Activated naive CD8-positive, alpha-beta T cell (primary cell): Measurements from ENCODE around the gene CD19.
"Not testable (repeated sequence)": the region's sequence is repeated elsewhere in the genome, so short reads cannot be mapped to it uniquely, and the experiment has no call there.

ENCODE experiments used
- H3K27ac Mint-ChIP-seq: one replicate; pipeline ENCODE4 v1.8.0; 2021; ENCODE audit warnings: mixed read lengths
- H3K27me3 Mint-ChIP-seq: one replicate; pipeline ENCODE4 v1.8.0; 2021; ENCODE audit warnings: mixed read lengths
- H3K36me3 Mint-ChIP-seq: one replicate; pipeline ENCODE4 v1.8.0; 2021; ENCODE audit warnings: mixed read lengths
- H3K4me1 Mint-ChIP-seq: one replicate; pipeline ENCODE4 v1.8.0; 2021; ENCODE audit warnings: low read depth, mixed read lengths
- H3K4me3 Mint-ChIP-seq: one replicate; pipeline ENCODE4 v1.8.0; 2021; ENCODE audit warnings: mild to moderate bottlenecking, mixed read lengths
- H3K9me3 Mint-ChIP-seq: one replicate; pipeline ENCODE4 v1.8.0; 2021; ENCODE audit warnings: low read depth, mixed read lengths

The CD19 gene

GRCh38 chr16:28931801-28932225 lies at the start of gene CD19:
CD19 (plus strand) TSS chr16:28931971; CDS start chr16:28932001, 30 bp downstream.
- H3K9me3 Mint-ChIP-seq: no peaks in the 10 kb centered on the region
- peaks cover 23% of the 10 kb centered on the region for H3K4me1 Mint-ChIP-seq
- peaks cover 2% of the 10 kb centered on the region for H3K36me3 Mint-ChIP-seq
- peak within 1 kb of the TSS; percentile 84 for H3K27ac Mint-ChIP-seq
- H3K27me3 Mint-ChIP-seq: no peaks in the 10 kb centered on the region
- H3K4me3 Mint-ChIP-seq: no peak within 1 kb of the TSS

DNA sequence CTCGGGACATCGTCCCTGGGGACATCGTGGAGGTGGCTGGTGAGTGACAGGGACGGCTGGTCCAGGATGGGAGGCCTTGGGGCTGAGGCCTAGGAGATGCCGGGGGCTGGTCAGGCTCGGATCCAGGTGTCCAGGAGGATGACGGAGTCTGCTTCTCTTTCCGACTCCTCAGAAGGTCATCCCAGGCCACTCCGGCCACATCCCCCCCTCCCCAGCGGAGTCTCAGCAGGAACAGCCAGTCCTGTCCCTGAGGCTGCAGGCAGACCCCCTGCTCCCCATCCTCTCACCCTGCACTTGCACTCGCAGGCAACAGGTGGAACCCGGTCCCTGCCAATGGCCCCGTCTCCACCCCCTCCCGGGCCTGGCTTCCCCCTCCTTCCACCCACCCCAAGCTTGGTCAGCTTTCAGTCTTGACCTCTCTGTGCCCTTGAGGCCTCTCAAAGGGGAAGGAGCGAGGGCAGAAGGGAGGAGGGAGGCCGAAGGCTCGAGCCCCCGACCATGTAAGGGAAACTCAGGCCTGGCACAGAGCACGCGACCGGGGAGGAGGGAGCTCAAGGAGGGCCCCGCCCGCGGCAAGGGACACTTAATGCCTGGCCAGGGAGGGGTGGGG lies 49.1 kb upstream of the CD19 start:
- Mint-ChIP-seq H3K27ac (no peak overlapping the region), H3K27me3 (peaks cover 10% of the 10 kb centered on the region), H3K4me3 (no peak overlapping the region), H3K36me3 (no peaks in the 10 kb centered on the region), H3K9me3 (no peaks in the 10 kb centered on the region), H3K4me1 (peaks cover 9% of the 10 kb centered on the region)

DNA sequence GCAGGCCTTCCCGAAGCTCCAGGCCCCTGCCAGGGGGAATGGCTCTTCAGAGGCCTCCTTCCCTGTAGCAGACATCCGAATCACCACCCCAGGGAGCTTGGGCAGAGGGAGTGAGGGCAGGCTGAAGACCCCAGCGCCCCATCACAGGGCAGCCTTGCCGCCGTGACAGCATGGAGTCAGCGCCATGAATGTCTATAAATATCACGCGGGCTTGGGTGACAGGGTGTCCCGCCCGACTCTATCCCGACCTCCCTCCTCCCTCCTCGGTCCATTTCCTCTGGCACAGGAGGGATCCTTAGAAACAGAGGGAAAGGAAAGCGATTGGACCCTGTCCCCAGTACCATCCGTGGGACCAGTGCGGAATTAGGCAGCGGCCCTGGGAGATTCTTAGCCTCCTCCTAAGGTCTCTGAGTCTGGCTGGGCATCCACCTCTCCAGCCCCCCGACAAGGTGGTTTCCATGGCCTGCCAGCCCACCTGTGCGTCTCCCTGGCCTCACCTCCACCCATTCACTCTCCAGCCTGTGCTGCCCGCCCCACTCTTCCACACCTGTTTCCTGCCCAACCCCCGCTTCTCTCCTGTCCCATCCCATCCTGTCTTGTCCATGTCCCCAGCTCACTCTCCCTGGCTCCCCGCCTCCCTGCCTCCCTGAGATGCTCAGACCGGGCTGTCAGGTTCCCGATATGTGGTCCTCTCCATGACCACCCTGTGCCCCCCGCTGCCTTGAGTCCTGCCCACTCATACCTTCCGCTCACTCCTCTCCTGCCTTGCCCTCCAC lies 48.4 kb upstream of the CD19 start:
- Mint-ChIP-seq H3K4me3 (no peak overlapping the region), H3K27me3 (peaks cover 10% of the 10 kb centered on the region), H3K4me1 (peaks cover 9% of the 10 kb centered on the region), H3K9me3 (no peaks in the 10 kb centered on the region), H3K27ac (no peak overlapping the region), H3K36me3 (no peaks in the 10 kb centered on the region)

DNA sequence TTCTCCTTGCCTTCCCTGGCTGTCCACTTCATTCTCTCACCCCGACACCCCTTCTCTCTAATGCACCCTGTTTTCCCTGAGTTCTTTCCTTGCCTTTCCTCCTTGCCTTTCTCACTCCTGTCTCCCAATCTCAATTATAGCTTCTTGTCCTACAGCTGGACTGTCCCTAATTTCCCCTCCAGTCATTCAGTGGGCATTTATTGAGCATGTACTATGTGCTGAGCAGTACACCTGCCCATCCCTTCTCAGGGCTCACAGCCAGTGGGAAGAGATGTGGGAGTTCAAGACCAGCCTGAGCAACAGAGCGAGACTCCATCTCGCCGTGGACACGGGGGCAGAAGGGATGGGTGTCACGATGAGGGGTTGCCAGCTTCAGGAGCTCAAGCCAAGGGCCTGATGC lies 47.7 kb upstream of the CD19 start:
- Mint-ChIP-seq H3K36me3 (no peaks in the 10 kb centered on the region), H3K27ac (no peak overlapping the region), H3K4me3 (no peak overlapping the region), H3K9me3 (no peaks in the 10 kb centered on the region), H3K4me1 (peaks cover 9% of the 10 kb centered on the region), H3K27me3 (peaks cover 10% of the 10 kb centered on the region)

- H3K36me3 Mint-ChIP-seq: no peaks in the 10 kb centered on the region
- H3K9me3 Mint-ChIP-seq: no peaks in the 10 kb centered on the region
- H3K4me1 Mint-ChIP-seq: no peaks in the 10 kb centered on the region
Observed at GRCh38 chr16:28886945-28887344, 44.8 kb upstream of the CD19 start.

GRCh38 chr16:28890355-28890754 lies 41.4 kb upstream of the CD19 start:
- not testable (repeated sequence) for H3K27me3 Mint-ChIP-seq, H3K27ac Mint-ChIP-seq, H3K4me3 Mint-ChIP-seq, H3K36me3 Mint-ChIP-seq, H3K9me3 Mint-ChIP-seq, H3K4me1 Mint-ChIP-seq

More at GRCh38 chr16:28886945-28887344, 44.8 kb upstream of the CD19 start:
- H3K27ac Mint-ChIP-seq: no peak overlapping the region
- H3K4me3 Mint-ChIP-seq: no peak overlapping the region
- peaks cover 4% of the 10 kb centered on the region for H3K27me3 Mint-ChIP-seq

DNA sequence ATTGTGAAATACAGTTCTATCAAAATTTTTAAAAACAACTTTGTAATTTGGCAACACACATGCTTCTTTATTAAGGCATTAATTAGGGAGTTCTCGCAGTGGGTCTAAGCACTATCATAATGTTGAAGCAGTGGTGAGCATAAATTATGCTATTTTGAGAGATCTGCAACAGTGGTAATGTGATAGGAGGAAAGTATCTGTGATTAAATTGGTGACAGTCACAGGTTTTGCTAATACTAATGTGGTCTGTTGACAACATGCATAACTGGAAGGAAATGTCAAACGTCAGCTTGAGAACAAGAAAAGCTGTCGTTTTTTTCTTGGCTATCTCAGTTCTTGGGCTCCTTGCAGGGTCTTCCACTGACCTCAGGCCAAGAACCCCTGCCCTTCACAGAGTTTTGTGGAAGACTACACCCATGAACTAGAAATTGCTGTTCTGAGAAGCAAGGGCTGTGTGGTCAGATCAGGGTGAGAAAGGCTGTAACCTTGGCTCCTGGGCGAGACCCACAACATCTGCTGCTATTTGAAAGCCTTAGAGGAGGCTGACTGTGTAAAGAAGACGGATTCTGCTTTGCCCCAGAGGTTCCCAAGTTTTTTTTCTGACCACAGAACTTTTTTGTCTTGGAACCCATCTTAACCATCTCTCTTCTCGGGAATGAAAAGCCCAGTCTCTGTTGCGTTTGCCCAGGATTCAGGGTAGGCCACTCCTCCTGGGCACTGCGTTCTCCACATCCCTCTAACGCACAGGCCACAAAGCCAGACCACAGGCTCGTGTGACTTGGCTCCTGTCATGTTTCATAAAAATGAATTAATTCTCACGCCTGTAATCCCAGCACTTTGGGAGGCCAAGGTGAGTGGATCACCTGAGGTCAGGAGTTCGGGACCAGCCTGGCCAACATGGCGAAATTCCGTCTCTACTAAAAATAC lies 39.5 kb upstream of the CD19 start:
- H3K27ac Mint-ChIP-seq: no peak overlapping the region
- no peak overlapping the region for H3K4me3 Mint-ChIP-seq
- no peaks in the 10 kb centered on the region for H3K4me1 Mint-ChIP-seq
- no peaks in the 10 kb centered on the region for H3K36me3 Mint-ChIP-seq
- no peaks in the 10 kb centered on the region for H3K9me3 Mint-ChIP-seq
- no peaks in the 10 kb centered on the region for H3K27me3 Mint-ChIP-seq

DNA sequence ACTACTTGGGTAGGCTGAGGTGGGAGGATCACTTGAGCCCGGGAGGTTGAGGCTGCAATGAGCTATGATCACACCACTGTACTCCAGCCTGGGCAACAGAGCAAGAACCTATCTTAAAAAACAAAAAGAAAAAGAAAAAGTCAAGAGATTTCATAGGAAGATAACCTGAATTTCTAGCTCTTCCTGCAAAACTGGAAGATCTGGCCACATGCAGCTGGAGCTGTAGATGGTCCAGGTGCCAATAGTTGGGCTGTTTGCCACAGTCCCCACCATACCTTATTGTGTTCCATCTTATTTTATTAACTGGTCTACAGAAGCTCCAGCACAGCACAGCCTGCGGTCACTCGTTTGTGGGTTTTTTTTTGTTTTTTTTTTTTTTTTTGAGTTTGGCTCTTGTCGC lies 38.5 kb upstream of the CD19 start:
- H3K4me1 Mint-ChIP-seq: no peaks in the 10 kb centered on the region
- H3K27me3 Mint-ChIP-seq: no peaks in the 10 kb centered on the region
- no peaks in the 10 kb centered on the region for H3K36me3 Mint-ChIP-seq
- no peaks in the 10 kb centered on the region for H3K9me3 Mint-ChIP-seq
- H3K27ac Mint-ChIP-seq: no peak overlapping the region
- no peak overlapping the region for H3K4me3 Mint-ChIP-seq

DNA sequence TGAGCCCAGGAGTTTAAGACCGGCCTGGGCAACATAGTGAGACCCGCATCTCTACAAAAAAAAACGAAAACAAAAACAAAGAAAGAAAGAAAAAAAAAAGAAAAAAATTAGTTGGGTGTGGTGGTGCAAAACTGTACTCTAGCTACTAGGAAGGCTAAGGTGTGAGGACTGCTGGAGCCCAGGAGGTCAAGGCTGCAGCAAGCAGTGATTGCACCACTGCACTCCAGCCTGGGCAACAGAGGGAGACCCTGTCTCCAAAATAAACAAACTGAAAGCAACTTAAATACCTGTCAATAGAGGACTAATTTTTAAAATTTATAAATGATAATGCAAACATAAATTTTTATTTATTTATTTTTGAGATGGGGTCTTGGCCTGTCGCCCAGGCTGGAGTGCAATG lies 36.2 kb upstream of the CD19 start:
- no peaks in the 10 kb centered on the region for H3K36me3 Mint-ChIP-seq
- H3K9me3 Mint-ChIP-seq: no peaks in the 10 kb centered on the region
- no peak overlapping the region for H3K27ac Mint-ChIP-seq
- H3K4me1 Mint-ChIP-seq: no peaks in the 10 kb centered on the region
- no peaks in the 10 kb centered on the region for H3K27me3 Mint-ChIP-seq
- H3K4me3 Mint-ChIP-seq: no peak overlapping the region

DNA sequence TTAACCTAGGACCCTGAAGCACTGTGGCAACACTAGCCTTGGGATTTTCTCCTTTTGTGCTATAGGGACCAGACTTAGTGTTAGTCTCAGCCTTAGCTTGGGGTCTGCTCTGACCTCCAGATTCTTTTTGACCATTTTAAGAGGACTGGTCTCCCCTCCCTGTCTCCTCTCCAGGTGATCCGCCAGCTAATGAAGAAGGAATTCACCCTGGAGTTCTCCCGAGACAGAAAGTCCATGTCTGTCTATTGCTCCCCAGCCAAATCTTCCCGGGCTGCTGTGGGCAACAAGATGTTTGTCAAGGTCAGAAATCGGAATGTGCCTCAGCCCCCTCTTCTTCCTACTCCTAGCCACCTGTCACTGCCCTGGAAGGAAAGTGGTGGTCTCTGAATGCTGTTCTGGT lies 33.9 kb upstream of the CD19 start:
- H3K27me3 Mint-ChIP-seq: no peaks in the 10 kb centered on the region
- no peaks in the 10 kb centered on the region for H3K36me3 Mint-ChIP-seq
- peaks cover 2% of the 10 kb centered on the region for H3K4me1 Mint-ChIP-seq
- H3K27ac Mint-ChIP-seq: no peak overlapping the region
- H3K4me3 Mint-ChIP-seq: no peak overlapping the region
- no peaks in the 10 kb centered on the region for H3K9me3 Mint-ChIP-seq

DNA sequence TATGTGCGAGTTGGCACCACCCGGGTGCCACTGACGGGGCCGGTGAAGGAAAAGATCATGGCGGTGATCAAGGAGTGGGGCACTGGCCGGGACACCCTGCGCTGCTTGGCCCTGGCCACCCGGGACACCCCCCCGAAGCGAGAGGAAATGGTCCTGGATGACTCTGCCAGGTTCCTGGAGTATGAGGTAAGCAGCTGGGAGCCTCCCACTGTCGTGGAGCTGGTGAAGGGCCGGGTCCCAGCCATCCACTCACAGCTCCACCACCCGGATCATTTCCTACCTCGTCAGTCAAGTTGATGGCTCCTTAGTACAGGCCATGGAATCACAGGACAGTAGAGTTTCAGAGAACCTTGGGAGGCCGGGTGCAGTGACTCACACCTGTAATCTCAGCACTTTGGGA lies 33.5 kb upstream of the CD19 start:
- H3K27ac Mint-ChIP-seq: no peak overlapping the region
- H3K9me3 Mint-ChIP-seq: no peaks in the 10 kb centered on the region
- H3K27me3 Mint-ChIP-seq: no peaks in the 10 kb centered on the region
- no peak overlapping the region for H3K4me3 Mint-ChIP-seq
- H3K36me3 Mint-ChIP-seq: no peaks in the 10 kb centered on the region
- peaks cover 3% of the 10 kb centered on the region for H3K4me1 Mint-ChIP-seq

DNA sequence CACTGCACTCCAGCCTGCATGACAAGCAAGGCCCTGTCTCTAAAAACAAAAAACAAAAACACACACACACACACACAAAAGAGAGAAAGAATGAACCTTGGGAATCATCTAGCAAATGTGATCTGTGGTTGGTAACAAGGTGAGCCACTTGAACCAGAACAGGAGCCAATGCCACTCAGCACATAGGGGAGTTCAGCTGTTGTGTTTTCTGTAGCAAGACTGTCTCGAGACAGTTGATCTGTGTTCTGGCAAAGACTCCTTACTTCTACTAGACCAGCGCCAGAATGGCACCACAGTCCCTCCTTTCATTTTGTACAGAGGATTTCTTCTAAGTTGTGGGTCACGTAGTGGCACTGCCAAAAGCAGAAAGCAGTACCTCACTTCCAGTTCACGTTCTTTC lies 32.8 kb upstream of the CD19 start:
- Mint-ChIP-seq H3K4me1 (peaks cover 3% of the 10 kb centered on the region), H3K4me3 (no peak overlapping the region), H3K27me3 (no peaks in the 10 kb centered on the region), H3K9me3 (no peaks in the 10 kb centered on the region), H3K27ac (no peak overlapping the region), H3K36me3 (no peaks in the 10 kb centered on the region)

- no peak overlapping the region for H3K4me3 Mint-ChIP-seq
- H3K9me3 Mint-ChIP-seq: no peaks in the 10 kb centered on the region
- no peaks in the 10 kb centered on the region for H3K27me3 Mint-ChIP-seq
- H3K4me1 Mint-ChIP-seq: peaks cover 4% of the 10 kb centered on the region
- no peak overlapping the region for H3K27ac Mint-ChIP-seq
- no peaks in the 10 kb centered on the region for H3K36me3 Mint-ChIP-seq
Observed at GRCh38 chr16:28899882-28900590, 31.7 kb upstream of the CD19 start.

- H3K27ac Mint-ChIP-seq: no peak overlapping the region
- no peaks in the 10 kb centered on the region for H3K36me3 Mint-ChIP-seq
- H3K4me1 Mint-ChIP-seq: peaks cover 4% of the 10 kb centered on the region
Observed at GRCh38 chr16:28900601-28901000, 31.2 kb upstream of the CD19 start.

More at GRCh38 chr16:28900601-28901000, 31.2 kb upstream of the CD19 start:
- H3K4me3 Mint-ChIP-seq: no peak overlapping the region
- no peaks in the 10 kb centered on the region for H3K27me3 Mint-ChIP-seq
- H3K9me3 Mint-ChIP-seq: no peaks in the 10 kb centered on the region
